ENCODE data around the gene AIFM2.
"Not testable (repeated sequence)": the region's sequence is repeated elsewhere in the genome, so short reads cannot be mapped to it uniquely, and the experiment has no call there.

Gene AIFM2

GRCh38 chr10:70090951-70091350, 41.7 kb downstream of the AIFM2 start:
- no peak for DNase-seq (ENCODE audit: low spot score)

GRCh38 chr10:70090013-70090412, 42.6 kb downstream of the AIFM2 start:
- DNase-seq (ENCODE audit: low spot score) = no peak

- DNase-seq (ENCODE audit: low spot score) = no peak
These were observed 44.3 kb downstream of the AIFM2 start for GRCh38 chr10:70088308-70088698.

GRCh38 chr10:70087616-70088307, 44.9 kb downstream of the AIFM2 start:
- DNase-seq (ENCODE audit: low spot score) = no peak

GRCh38 chr10:70085975-70086613, 46.5 kb downstream of the AIFM2 start:
- DNase-seq (ENCODE audit: low spot score) = no peak

- DNase-seq (ENCODE audit: low spot score) = no peak
These were observed 48.4 kb downstream of the AIFM2 start for GRCh38 chr10:70084189-70084588.

- DNase-seq (ENCODE audit: low spot score) = not testable (repeated sequence)
These were observed 51.8 kb downstream of the AIFM2 start for GRCh38 chr10:70080789-70081188.

GRCh38 chr10:70078937-70079336, 53.7 kb downstream of the AIFM2 start:
- no peak for DNase-seq (ENCODE audit: low spot score)

GRCh38 chr10:70078329-70078728, 54.3 kb downstream of the AIFM2 start:
- DNase-seq (ENCODE audit: low spot score) = no peak

- no peak for DNase-seq (ENCODE audit: low spot score)
These were observed 57.7 kb downstream of the AIFM2 start for GRCh38 chr10:70074971-70075370.

- DNase-seq (ENCODE audit: low spot score) = no peak
These were observed 58.5 kb downstream of the AIFM2 start for GRCh38 chr10:70074165-70074564.

- no peak for DNase-seq (ENCODE audit: low spot score)
These were observed 61.8 kb downstream of the AIFM2 start for GRCh38 chr10:70070834-70071233.

- no peak for DNase-seq (ENCODE audit: low spot score)
These were observed 63.3 kb downstream of the AIFM2 start for GRCh38 chr10:70069346-70069745.

- no peak for DNase-seq (ENCODE audit: low spot score)
These were observed 63.7 kb downstream of the AIFM2 start for GRCh38 chr10:70068925-70069324.

- DNase-seq (ENCODE audit: low spot score) = no peak
These were observed 65.0 kb downstream of the AIFM2 start for GRCh38 chr10:70067586-70067985.

- DNase-seq (ENCODE audit: low spot score) = no peak
These were observed 66.4 kb downstream of the AIFM2 start for GRCh38 chr10:70066190-70066589.

- DNase-seq (ENCODE audit: low spot score) = no peak
These were observed 68.1 kb downstream of the AIFM2 start for GRCh38 chr10:70064486-70064885.

GRCh38 chr10:70063418-70064098, 69.1 kb downstream of the AIFM2 start:
- no peak for DNase-seq (ENCODE audit: low spot score)
